Left lung (tissue), 10 donors: ENCODE data around the gene ARSA. TPM values are rescaled to one million over a fixed set of nuclear protein-coding genes. Genes with fewer than 3 reads are reported as not detected.

Source experiments
- ATAC-seq: fragments of 200-7000 bp; cut with Tn5 transposase; one replicate; pipeline ENCODE4 v1.9.1; 2020; ENCODE audit warnings: moderate library complexity
- DNase-seq, 4 donors: peaks; one replicate each; pipeline ENCODE4 v3.0.0-alpha.2; 2013 to 2020
- H3K27ac ChIP-seq, 2 donors: fragments of 200-600 bp; sonication (generic) in 1 of 2; one replicate each; pipeline versions ENCODE4 v1.5.0 to v1.8.0; 2020 to 2021
- H3K27me3 ChIP-seq, 2 donors: fragments of 200-600 bp; sonication (generic) in 1 of 2; one replicate each; pipeline versions ENCODE4 v1.5.0 to v1.8.0; 2020 to 2021
- H3K36me3 ChIP-seq, 2 donors: fragments of 200-600 bp; sonication (generic) in 1 of 2; one replicate each; pipeline versions ENCODE4 v1.5.0 to v1.8.0; 2020 to 2021
- H3K4me1 ChIP-seq, 2 donors: fragments of 200-600 bp; one replicate each; pipeline ENCODE4 v1.8.0; 2021
- H3K4me3 ChIP-seq, 2 donors: fragments of 200-600 bp; sonication (generic) in 1 of 2; one replicate each; pipeline versions ENCODE4 v1.5.0 to v1.8.0; 2020 to 2021; ENCODE audit warnings: mild to moderate bottlenecking in 1 of 2
- H3K9me3 ChIP-seq, 2 donors: fragments of 200-600 bp; sonication (generic) in 1 of 2; one replicate each; pipeline versions ENCODE4 v1.5.0 to v1.8.0; 2020 to 2021
- intact Hi-C, 2 donors: fragments of 100-400 bp; cut with DNase I; formaldehyde crosslinking; loops; one replicate each; pipeline versions ENCODE4 v1.11.2 to v1.14.2; 2022
- polyA plus RNA-seq, 6 donors: library from polyadenylated mRNA; unstranded; fragments of 120-200 nt; gene quantifications; one replicate each; pipeline ENCODE4 v1.2.1, GENCODE V29; 2013; ENCODE audit not compliant: insufficient read length in 6 of 6
- total RNA-seq, 2 donors: library from RNA; stranded (reverse); fragmentation: NEBNext Ultra II Directional; extraction: Animal tissue kit (Norgen Biotek cat#: 25700); gene quantifications; one replicate each; pipeline ENCODE4 v1.2.1, GENCODE V29; 2021
- TF ChIP-seq, protein P1 (sequence below), 2 donors: fragments of 200-600 bp; sonication (generic) in 1 of 2; IDR thresholded peaks; one replicate each; pipeline versions ENCODE4 v1.5.0 to v1.8.0; 2021; ENCODE audit warnings: antibody characterized with exemption in 2 of 2
- donor health status: DM: no; HTN: yes; CAD: no.
- donor health status: DM: no; HTN: no; CAD: no.

Gene ARSA
- total and polyA plus RNA-seq, 8 donors, result 17.8 to 58.0 (median 21.0) TPM

DNA sequence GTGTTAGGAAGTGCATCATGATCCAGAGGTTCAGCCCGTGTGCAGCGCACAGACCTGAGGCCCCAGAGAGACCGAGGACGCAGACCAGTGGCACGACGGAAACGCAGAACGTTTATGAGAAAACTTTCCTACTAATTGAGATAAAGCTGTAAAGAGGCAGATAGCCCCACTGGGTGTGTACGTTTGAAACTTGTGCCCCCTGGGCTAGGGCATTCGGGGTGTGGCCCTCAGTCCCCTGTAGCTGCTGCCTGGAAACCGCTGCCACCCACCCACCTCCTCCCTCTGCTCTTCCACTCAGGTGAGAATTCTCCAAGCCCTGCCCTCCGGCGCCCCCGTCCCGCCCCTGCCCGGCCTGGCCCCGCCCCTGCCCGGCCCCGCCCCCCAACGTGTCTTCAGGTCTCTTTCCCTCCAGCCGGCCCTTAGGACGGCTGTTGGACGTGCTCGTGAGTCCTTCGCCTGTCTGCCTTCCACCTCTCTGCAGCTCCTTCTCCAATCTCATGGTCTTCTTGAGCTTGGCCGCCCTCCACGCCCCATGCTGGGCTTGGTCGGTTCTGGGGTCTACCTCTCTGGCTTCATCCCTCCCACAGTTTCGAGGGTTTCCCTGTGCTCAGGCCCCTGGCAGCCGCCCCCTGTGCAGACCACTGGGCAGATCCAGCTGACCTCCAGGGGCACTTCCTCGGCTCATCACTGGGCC, 15.3 kb downstream of the ARSA start:
- Histone ChIP-seq H3K9me3 (no peaks in the 10 kb centered on the region), H3K27ac (no peak overlapping the region), H3K27me3 (peaks cover 0 to 47% of the 10 kb centered on the region in 2 donors), H3K36me3 (no peaks in the 10 kb centered on the region), H3K4me3 (no peak overlapping the region), H3K4me1 (peaks cover 3 to 11% of the 10 kb centered on the region in 2 donors)
- TF ChIP-seq, protein P1, sequence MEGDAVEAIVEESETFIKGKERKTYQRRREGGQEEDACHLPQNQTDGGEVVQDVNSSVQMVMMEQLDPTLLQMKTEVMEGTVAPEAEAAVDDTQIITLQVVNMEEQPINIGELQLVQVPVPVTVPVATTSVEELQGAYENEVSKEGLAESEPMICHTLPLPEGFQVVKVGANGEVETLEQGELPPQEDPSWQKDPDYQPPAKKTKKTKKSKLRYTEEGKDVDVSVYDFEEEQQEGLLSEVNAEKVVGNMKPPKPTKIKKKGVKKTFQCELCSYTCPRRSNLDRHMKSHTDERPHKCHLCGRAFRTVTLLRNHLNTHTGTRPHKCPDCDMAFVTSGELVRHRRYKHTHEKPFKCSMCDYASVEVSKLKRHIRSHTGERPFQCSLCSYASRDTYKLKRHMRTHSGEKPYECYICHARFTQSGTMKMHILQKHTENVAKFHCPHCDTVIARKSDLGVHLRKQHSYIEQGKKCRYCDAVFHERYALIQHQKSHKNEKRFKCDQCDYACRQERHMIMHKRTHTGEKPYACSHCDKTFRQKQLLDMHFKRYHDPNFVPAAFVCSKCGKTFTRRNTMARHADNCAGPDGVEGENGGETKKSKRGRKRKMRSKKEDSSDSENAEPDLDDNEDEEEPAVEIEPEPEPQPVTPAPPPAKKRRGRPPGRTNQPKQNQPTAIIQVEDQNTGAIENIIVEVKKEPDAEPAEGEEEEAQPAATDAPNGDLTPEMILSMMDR (IDR thresholded peaks at IDR 0.05), result no peak
- intact Hi-C loops, result no loop called here
- ATAC-seq, result peak; percentile 75
- DNase-seq, result peak in 1 of 4 donors; percentile 81

DNA sequence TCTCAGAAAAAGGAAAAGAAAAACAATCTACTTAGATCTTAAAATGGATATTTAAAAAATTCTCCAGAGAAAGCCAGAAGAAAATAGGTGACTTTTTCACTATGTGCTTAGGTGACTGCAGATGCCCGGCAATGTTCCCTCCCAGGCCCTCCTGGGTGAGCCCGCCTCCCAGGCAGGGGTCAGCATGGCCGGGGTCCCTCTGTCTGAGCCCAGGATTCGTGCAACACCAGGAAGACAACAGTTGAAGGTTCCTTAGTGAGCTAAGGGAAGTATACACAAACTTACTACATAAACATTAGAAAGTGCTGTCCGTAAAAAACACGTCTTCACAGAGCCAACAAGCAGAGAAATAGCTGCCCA, 15.8 kb downstream of the ARSA start:
- Histone ChIP-seq H3K27me3 (peaks cover 0 to 52% of the 10 kb centered on the region in 2 donors), H3K4me3 (no peak overlapping the region), H3K27ac (no peak overlapping the region), H3K9me3 (no peaks in the 10 kb centered on the region), H3K4me1 (peaks cover 3 to 11% of the 10 kb centered on the region in 2 donors), H3K36me3 (no peaks in the 10 kb centered on the region)
- ATAC-seq, result no peak
- DNase-seq, result peak in 1 of 4 donors; percentile 15
- TF ChIP-seq, protein P1 (IDR thresholded peaks at IDR 0.05), result no peak
- intact Hi-C loops, result no loop called here

DNA sequence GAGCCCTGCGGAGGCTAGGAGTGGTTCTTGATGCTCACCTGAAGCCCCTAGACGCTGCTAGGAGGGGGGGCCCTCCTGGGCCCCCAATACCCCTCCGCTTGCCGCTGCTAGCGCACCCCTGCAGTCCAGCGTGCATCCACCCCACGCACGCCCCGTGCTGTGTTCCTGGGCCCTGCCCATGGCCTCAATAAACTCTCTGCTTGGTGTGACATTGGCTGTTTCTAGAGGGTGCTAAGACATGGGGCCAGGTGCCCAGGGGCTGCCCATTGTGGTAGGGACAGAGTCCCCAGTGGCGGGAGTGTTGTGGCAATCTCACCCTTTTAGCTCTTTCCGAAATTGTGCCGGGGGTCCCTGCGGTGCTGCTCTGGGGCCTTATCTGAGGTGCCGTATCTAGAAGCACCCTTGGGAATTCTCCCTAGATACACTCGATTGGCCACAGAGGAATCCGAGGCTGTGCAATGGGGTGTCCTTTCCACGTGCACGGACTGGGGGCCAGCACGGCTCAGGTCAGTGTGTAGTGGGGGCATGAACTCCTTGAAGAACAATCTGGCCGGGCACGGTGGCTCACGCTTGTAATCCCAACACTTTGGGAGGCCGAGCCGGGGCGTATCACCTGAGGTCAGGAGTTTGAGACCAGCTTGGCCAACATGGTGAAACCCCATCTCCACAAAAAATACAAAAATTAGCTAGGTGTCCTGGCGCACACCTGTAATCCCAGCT, 16.5 kb downstream of the ARSA start:
- H3K27ac ChIP-seq, result no peak overlapping the region
- no peaks in the 10 kb centered on the region for H3K36me3 ChIP-seq
- DNase-seq (peak in 1 of 4 donors; percentile 54), ATAC-seq (no peak)
- peaks cover 3 to 11% of the 10 kb centered on the region in 2 donors for H3K4me1 ChIP-seq
- TF ChIP-seq, protein P1 (IDR thresholded peaks at IDR 0.05), result no peak
- intact Hi-C loops, result no loop called here
- no peak overlapping the region for H3K4me3 ChIP-seq
- H3K9me3 ChIP-seq, result no peaks in the 10 kb centered on the region
- peaks cover 0 to 58% of the 10 kb centered on the region in 2 donors for H3K27me3 ChIP-seq

DNA sequence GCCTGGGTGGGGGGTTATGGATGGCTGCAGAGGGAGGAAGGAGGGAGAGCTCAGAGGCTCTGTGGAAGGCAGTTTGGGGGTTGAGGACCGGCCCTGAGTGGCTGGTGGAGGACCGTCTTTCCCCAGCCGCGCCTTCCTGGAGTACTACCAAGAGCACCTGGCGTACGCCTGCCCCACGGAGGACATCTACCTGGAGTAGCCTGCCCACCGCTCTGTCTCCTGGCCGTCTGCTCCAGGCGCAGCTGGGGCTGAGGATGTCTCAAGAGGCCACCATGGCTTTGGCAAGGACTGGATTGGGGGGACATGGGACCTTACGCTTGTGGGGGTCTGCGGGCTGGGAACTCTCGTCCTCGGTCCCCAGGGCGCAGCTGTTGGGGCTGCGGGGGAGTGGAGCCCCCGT, 17.4 kb downstream of the ARSA start:
- ATAC-seq, result no peak
- H3K4me3 ChIP-seq, result no peak overlapping the region
- DNase-seq, result peak in 1 of 4 donors; percentile 56
- no peak overlapping the region for H3K27ac ChIP-seq
- peaks cover 0 to 68% of the 10 kb centered on the region in 2 donors for H3K27me3 ChIP-seq
- peaks cover 3 to 11% of the 10 kb centered on the region in 2 donors for H3K4me1 ChIP-seq
- H3K36me3 ChIP-seq, result no peaks in the 10 kb centered on the region
- intact Hi-C loops, result no loop called here
- H3K9me3 ChIP-seq, result no peaks in the 10 kb centered on the region
- TF ChIP-seq, protein P1 (IDR thresholded peaks at IDR 0.05), result no peak

DNA sequence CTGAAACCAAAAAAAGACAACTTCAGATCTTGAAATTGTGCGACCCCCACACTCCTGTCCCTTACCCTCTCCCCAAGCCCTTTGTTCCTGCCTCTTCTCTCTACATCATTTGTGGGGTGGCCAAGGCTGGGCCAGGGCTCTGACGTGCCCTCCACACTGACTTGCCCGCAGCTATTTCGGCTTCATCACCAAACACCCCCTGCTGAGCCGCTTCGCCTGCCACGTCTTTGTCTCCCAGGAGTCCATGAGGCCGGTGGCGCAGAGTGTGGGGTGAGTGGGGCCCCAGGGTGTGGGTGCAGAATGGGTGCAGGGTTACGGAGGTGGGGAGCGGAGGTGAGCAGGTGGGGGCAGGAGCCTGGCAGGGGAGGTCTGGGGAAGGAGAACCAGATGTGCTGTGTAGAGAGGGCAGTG, 17.9 kb downstream of the ARSA start:
- no peak overlapping the region for H3K4me3 ChIP-seq
- ATAC-seq (no peak), DNase-seq (peak in 1 of 4 donors; percentile 54)
- TF ChIP-seq, protein P1 (IDR thresholded peaks at IDR 0.05), result no peak
- no peaks in the 10 kb centered on the region for H3K9me3 ChIP-seq
- H3K27me3 ChIP-seq, result peaks cover 0 to 73% of the 10 kb centered on the region in 2 donors
- H3K36me3 ChIP-seq, result no peaks in the 10 kb centered on the region
- intact Hi-C loops, result no loop called here
- H3K27ac ChIP-seq, result no peak overlapping the region
- H3K4me1 ChIP-seq, result peaks cover 3 to 11% of the 10 kb centered on the region in 2 donors
